A673 (cell line): ENCODE measurements around the gene SEC14L5. TPM values are rescaled to one million over a fixed set of nuclear protein-coding genes. Genes with fewer than 3 reads are reported as not detected.

Experiments
- BruUV-seq: library from RNA; stranded (reverse); fragments of 400-500 nt; replicated peaks from 2 replicates; lab custom pipeline; 2021; lab: Mats Ljungman, UMichigan
- CTCF ChIA-PET: fragments of 300-600 bp; sonication (Branson Sonifier 250); formaldehyde crosslinking; loops from one replicate; lab custom pipeline; 2022; ENCODE audit warnings: antibody characterized with exemption; lab: Charles Lee
- POLR2A ChIA-PET: fragments of 300-600 bp; sonication (Branson Sonifier 250); formaldehyde crosslinking; loops from one replicate; lab custom pipeline; 2022; ENCODE audit warnings: antibody characterized with exemption; ENCODE audit not compliant: low non-redundant PET; lab: Charles Lee
- DNase-seq: peaks from one replicate; pipeline ENCODE4 v3.0.0-alpha.2; 2015; ENCODE audit warnings: low spot score
- H3K27ac ChIP-seq: fragments of 200-600 bp; sonication (generic); 2 replicates; pipeline ENCODE4 v1.5.1; 2016; ENCODE audit warnings: mixed run types, low read depth, mild to moderate bottlenecking, mixed read lengths, antibody characterized with exemption, low read length; ENCODE audit not compliant: poor library complexity, severe bottlenecking
- H3K27me3 ChIP-seq: fragments of 200-600 bp; sonication (generic); replicated peaks from 2 replicates; pipeline ENCODE4 v1.6.1; 2017; ENCODE audit warnings: mixed run types, low read depth, mild to moderate bottlenecking, mixed read lengths, antibody characterized with exemption, low read length; ENCODE audit not compliant: insufficient read depth, poor library complexity
- H3K36me3 ChIP-seq: fragments of 200-600 bp; sonication (generic); 2 replicates; pipeline ENCODE4 v1.6.1; 2016; ENCODE audit warnings: mixed run types, mild to moderate bottlenecking, mixed read lengths, antibody characterized with exemption, low read length; ENCODE audit not compliant: insufficient read depth, poor library complexity, severe bottlenecking
- H3K4me1 ChIP-seq: fragments of 200-600 bp; sonication (generic); 2 replicates; pipeline ENCODE4 v1.6.1; 2017; ENCODE audit warnings: mixed run types, mild to moderate bottlenecking, mixed read lengths, antibody characterized with exemption, low read length; ENCODE audit not compliant: insufficient read depth, poor library complexity, severe bottlenecking
- H3K4me3 ChIP-seq: fragments of 200-600 bp; sonication (generic); 2 replicates; pipeline ENCODE4 v1.5.1; 2016; ENCODE audit warnings: low read depth, mixed run types, mild to moderate bottlenecking, mixed read lengths, low read length; ENCODE audit not compliant: poor library complexity, severe bottlenecking
- H3K9me3 ChIP-seq: fragments of 200-600 bp; sonication (generic); 2 replicates; pipeline ENCODE4 v1.6.1; 2016; ENCODE audit warnings: mixed run types, low read depth, mild to moderate bottlenecking, mixed read lengths, antibody characterized with exemption, low read length; ENCODE audit not compliant: poor library complexity, severe bottlenecking
- EZH2 ChIP-seq: fragments of 200-600 bp; sonication (generic); IDR thresholded peaks from 2 replicates; pipeline ENCODE4 v1.6.1; 2017; ENCODE audit warnings: borderline replicate concordance, low read depth, mild to moderate bottlenecking, mixed read lengths, antibody characterized with exemption, low read length; ENCODE audit not compliant: poor library complexity, severe bottlenecking
- intact Hi-C: fragments of 100-400 bp; cut with micrococcal nuclease; formaldehyde crosslinking; loops from one replicate; pipeline ENCODE4 v1.10.0; 2022; ENCODE audit not compliant: unreplicated experiment
- total RNA-seq: library from RNA; stranded (reverse); gene quantifications from 2 replicates; pipeline ENCODE4 v1.2.3, GENCODE V29; 2021
- TF ChIP-seq, protein P1 (sequence below): fragments of 300-800, 200-600 bp; sonication (generic); conservative IDR thresholded peaks from 2 replicates; pipeline ENCODE4 v1.5.1; 2017; ENCODE audit warnings: low read depth, mild to moderate bottlenecking, antibody characterized with exemption, low read length, moderate library complexity, mixed read lengths

Gene SEC14L5
- total RNA-seq, 1 experiment from 2014 or later: 0.04 TPM

DNA sequence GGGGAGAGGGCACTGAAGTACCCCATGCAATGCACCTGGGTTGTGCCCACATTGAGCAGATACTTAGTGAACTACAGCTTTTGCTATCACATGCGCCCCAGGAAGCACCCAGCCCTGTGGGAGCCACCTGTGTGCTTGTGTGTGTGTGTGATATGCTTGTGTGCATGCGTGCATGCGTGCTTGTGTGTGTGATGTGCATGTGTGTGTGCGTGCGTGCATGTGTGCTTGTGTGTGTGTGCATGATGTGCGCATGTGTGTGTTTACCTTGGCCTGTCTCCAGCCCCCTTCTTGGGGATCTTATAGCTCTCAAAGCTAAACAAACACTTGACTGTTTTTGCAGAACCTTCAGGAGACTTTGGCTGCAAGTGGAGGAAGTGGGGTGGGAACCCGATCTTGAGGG, 106.8 kb downstream of the SEC14L5 start:
- CTCF ChIA-PET: no interaction called here

DNA sequence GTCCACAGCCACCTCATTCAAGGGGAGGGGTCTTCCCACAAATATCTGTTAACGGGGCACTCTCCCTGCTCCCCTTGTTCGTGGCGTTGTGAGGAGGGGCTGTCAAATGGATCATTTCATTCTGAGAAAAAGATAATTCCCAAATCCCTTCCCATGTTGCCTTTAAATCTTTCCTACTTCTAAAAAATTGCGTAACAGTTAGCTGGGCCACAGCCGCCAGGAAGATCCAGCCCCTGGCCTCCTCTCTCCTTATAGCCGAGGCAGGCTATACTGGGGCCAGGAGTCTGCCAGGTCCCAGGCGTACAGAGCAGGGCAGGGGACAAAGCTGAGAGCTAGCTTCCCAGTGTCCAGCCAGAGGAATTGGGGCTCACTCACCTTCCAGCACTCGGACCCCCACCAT, 107.2 kb downstream of the SEC14L5 start:
- no peak overlapping the region for H3K27ac ChIP-seq
- POLR2A ChIA-PET: no interaction called here
- CTCF ChIA-PET: no interaction called here
- H3K9me3 ChIP-seq: no peaks in the 10 kb centered on the region
- BruUV-seq: no TSS peak
- no peak overlapping the region for H3K4me3 ChIP-seq
- H3K27me3 ChIP-seq: peaks cover 54% of the 10 kb centered on the region
- H3K4me1 ChIP-seq: no peaks in the 10 kb centered on the region
- intact Hi-C loops: no loop called here
- H3K36me3 ChIP-seq: no peaks in the 10 kb centered on the region
- TF ChIP-seq, protein P1, sequence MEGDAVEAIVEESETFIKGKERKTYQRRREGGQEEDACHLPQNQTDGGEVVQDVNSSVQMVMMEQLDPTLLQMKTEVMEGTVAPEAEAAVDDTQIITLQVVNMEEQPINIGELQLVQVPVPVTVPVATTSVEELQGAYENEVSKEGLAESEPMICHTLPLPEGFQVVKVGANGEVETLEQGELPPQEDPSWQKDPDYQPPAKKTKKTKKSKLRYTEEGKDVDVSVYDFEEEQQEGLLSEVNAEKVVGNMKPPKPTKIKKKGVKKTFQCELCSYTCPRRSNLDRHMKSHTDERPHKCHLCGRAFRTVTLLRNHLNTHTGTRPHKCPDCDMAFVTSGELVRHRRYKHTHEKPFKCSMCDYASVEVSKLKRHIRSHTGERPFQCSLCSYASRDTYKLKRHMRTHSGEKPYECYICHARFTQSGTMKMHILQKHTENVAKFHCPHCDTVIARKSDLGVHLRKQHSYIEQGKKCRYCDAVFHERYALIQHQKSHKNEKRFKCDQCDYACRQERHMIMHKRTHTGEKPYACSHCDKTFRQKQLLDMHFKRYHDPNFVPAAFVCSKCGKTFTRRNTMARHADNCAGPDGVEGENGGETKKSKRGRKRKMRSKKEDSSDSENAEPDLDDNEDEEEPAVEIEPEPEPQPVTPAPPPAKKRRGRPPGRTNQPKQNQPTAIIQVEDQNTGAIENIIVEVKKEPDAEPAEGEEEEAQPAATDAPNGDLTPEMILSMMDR: no peak
- no peak for TF ChIP-seq EZH2
- DNase-seq: no peak

More for the DNA sequence above, 106.8 kb downstream of the SEC14L5 start:
- BruUV-seq: no TSS peak
- intact Hi-C loops: no loop called here
- TF ChIP-seq, protein P1: no peak
- no peak for TF ChIP-seq EZH2
- DNase-seq: no peak
- no peak overlapping the region for H3K27ac ChIP-seq
- no peaks in the 10 kb centered on the region for H3K9me3 ChIP-seq
- H3K4me1 ChIP-seq: no peaks in the 10 kb centered on the region
- POLR2A ChIA-PET: no interaction called here
- H3K4me3 ChIP-seq: no peak overlapping the region
- H3K27me3 ChIP-seq: peaks cover 54% of the 10 kb centered on the region
- no peaks in the 10 kb centered on the region for H3K36me3 ChIP-seq

DNA sequence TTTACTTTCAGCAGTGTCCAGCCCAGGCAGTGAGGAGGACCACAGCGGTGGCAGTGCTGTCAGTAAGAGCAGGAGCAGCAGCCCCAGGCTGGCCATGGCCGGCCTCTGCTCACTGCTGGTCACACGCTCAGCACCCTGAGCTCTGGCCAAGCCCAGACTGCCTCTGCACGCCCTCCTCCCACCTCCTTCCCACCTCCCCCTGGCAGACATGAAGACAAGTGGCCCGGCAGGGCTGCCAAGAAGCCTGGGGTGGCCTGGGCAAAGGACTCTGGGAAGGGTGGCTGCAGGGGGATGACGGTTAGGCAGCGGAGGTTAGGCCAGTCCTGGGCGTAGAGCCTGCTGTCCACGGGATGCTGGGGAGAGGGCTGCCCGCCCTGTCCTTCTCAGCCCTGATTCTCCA, 107.7 kb downstream of the SEC14L5 start, which contains the start of gene C16orf89:
TSS of gene C16orf89 (minus strand) at position 144 of the 400 bp plus-strand sequence. CDS start at position 96, 48 bp downstream.
- POLR2A ChIA-PET: no interaction called here
- Histone ChIP-seq H3K4me3 (no peak within 1 kb of the TSS), H3K36me3 (no peaks in the 10 kb centered on the region), H3K4me1 (no peaks in the 10 kb centered on the region), H3K27me3 (peaks cover 54% of the 10 kb centered on the region), H3K9me3 (no peaks in the 10 kb centered on the region), H3K27ac (no peak within 1 kb of the TSS)
- DNase-seq: no peak
- TF ChIP-seq, protein P1: no peak
- TF ChIP-seq EZH2: no peak
- BruUV-seq: no TSS peak
- CTCF ChIA-PET: no interaction called here
- intact Hi-C loops: no loop called here
